ENCODE measurements around the gene COL4A2.
A peak's percentile ranks its signal among the peaks of the same experiment; 100 is the strongest.
"Not testable (repeated sequence)": the region's sequence is repeated elsewhere in the genome, so short reads cannot be mapped to it uniquely, and the experiment has no call there.

Gene COL4A2

GRCh38 chr13:110531100-110531499 is 224.0 kb downstream of the COL4A2 start:
- no peaks in the 10 kb centered on the region for H3K36me3 ChIP-seq (ENCODE audit: control insufficient read depth in 1 of 2, insufficient read depth in 2 of 2, low read length in 2 of 2)
- peaks cover 6% of the 10 kb centered on the region in 2 donors for H3K4me1 ChIP-seq (ENCODE audit: control insufficient read depth in 1 of 2, insufficient read depth in 2 of 2, low read length in 2 of 2)
- H3K9me3 ChIP-seq (ENCODE audit: control insufficient read depth in 1 of 2, low read length in 2 of 2) = no peaks in the 10 kb centered on the region
- no peak overlapping the region for H3K27ac ChIP-seq (ENCODE audit: low read length)
- no peaks in the 10 kb centered on the region for H3K27me3 ChIP-seq (ENCODE audit: low read depth, low read length)
- H3K4me3 ChIP-seq (ENCODE audit: low read depth in 1 of 2, low read length in 2 of 2) = no peak overlapping the region

GRCh38 chr13:110531671-110532083 is 224.6 kb downstream of the COL4A2 start:
- H3K27ac ChIP-seq (ENCODE audit: low read length) = peak overlapping the region; percentile 27

GRCh38 chr13:110532258-110532657 is 225.2 kb downstream of the COL4A2 start:
- H3K4me3 ChIP-seq (ENCODE audit: low read depth in 1 of 2, low read length in 2 of 2); H3K36me3 ChIP-seq (ENCODE audit: control insufficient read depth in 1 of 2, insufficient read depth in 2 of 2, low read length in 2 of 2); H3K27me3 ChIP-seq (ENCODE audit: low read depth, low read length); H3K9me3 ChIP-seq (ENCODE audit: control insufficient read depth in 1 of 2, low read length in 2 of 2); H3K4me1 ChIP-seq (ENCODE audit: control insufficient read depth in 1 of 2, insufficient read depth in 2 of 2, low read length in 2 of 2): not testable (repeated sequence)
- H3K27ac ChIP-seq (ENCODE audit: low read length) = peak overlapping the region; percentile 27

More at GRCh38 chr13:110531671-110532083, 224.6 kb downstream of the COL4A2 start:
- Histone ChIP-seq H3K4me1 (ENCODE audit: control insufficient read depth in 1 of 2, insufficient read depth in 2 of 2, low read length in 2 of 2) (peaks cover 3 to 6% of the 10 kb centered on the region in 2 donors), H3K4me3 (ENCODE audit: low read depth in 1 of 2, low read length in 2 of 2) (no peak overlapping the region), H3K27me3 (ENCODE audit: low read depth, low read length) (no peaks in the 10 kb centered on the region), H3K36me3 (ENCODE audit: control insufficient read depth in 1 of 2, insufficient read depth in 2 of 2, low read length in 2 of 2) (no peaks in the 10 kb centered on the region), H3K9me3 (ENCODE audit: control insufficient read depth in 1 of 2, low read length in 2 of 2) (no peaks in the 10 kb centered on the region)

DNA sequence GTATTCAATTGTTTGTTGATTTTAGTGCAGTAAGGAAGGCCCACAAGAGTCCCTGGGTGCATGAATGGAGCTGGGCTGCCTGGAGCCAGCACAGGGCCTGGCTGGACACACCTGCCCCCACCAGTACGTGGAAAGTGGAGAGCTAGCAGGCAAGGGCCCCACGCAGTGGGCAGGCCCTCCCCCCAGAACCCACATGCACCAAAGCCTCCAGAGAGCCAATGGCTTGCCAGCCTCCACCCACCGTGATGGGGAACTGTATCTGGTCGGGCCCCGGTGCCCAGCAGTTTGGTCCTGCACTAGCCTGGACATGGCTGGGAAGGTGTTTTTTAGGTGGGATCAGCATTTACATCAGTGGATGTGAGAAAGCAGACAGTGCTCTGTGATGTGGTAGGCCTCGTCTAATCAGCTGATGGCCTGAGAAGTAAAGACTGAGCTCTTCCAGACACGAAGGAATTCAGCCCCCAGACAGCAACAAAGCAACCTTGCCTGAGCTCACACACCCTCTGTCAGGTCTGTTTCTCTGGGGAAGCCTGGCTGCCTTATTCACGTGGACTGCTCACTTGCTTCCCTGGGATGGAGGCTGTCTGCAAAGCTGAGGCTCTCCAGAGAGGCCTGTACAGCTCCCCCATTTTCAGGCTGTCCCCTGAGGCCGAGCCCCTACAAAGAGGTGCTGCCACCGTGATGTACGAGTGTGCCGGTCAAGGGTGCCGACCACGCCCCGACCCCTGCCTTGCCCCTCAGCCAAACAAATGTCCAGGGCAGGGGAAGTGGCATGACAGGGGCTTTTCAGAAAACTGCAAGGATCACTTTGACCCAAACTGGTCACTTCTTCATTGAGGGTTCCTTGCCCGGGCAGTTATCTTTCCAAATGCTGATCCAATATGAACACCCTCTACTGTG is 226.9 kb downstream of the COL4A2 start:
- Histone ChIP-seq H3K4me1 (ENCODE audit: control insufficient read depth in 1 of 2, insufficient read depth in 2 of 2, low read length in 2 of 2) (no peaks in the 10 kb centered on the region), H3K36me3 (ENCODE audit: control insufficient read depth in 1 of 2, insufficient read depth in 2 of 2, low read length in 2 of 2) (no peaks in the 10 kb centered on the region), H3K4me3 (ENCODE audit: low read depth in 1 of 2, low read length in 2 of 2) (no peak overlapping the region), H3K9me3 (ENCODE audit: control insufficient read depth in 1 of 2, low read length in 2 of 2) (no peaks in the 10 kb centered on the region), H3K27me3 (ENCODE audit: low read depth, low read length) (no peaks in the 10 kb centered on the region), H3K27ac (ENCODE audit: low read length) (no peak overlapping the region)

GRCh38 chr13:110535526-110535925 is 228.4 kb downstream of the COL4A2 start:
- no peaks in the 10 kb centered on the region for H3K27me3 ChIP-seq (ENCODE audit: low read depth, low read length)
- no peak overlapping the region for H3K4me3 ChIP-seq (ENCODE audit: low read depth in 1 of 2, low read length in 2 of 2)
- H3K4me1 ChIP-seq (ENCODE audit: control insufficient read depth in 1 of 2, insufficient read depth in 2 of 2, low read length in 2 of 2) = no peaks in the 10 kb centered on the region
- no peaks in the 10 kb centered on the region for H3K9me3 ChIP-seq (ENCODE audit: control insufficient read depth in 1 of 2, low read length in 2 of 2)
- H3K36me3 ChIP-seq (ENCODE audit: control insufficient read depth in 1 of 2, insufficient read depth in 2 of 2, low read length in 2 of 2) = no peaks in the 10 kb centered on the region
- H3K27ac ChIP-seq (ENCODE audit: low read length) = no peak overlapping the region

DNA sequence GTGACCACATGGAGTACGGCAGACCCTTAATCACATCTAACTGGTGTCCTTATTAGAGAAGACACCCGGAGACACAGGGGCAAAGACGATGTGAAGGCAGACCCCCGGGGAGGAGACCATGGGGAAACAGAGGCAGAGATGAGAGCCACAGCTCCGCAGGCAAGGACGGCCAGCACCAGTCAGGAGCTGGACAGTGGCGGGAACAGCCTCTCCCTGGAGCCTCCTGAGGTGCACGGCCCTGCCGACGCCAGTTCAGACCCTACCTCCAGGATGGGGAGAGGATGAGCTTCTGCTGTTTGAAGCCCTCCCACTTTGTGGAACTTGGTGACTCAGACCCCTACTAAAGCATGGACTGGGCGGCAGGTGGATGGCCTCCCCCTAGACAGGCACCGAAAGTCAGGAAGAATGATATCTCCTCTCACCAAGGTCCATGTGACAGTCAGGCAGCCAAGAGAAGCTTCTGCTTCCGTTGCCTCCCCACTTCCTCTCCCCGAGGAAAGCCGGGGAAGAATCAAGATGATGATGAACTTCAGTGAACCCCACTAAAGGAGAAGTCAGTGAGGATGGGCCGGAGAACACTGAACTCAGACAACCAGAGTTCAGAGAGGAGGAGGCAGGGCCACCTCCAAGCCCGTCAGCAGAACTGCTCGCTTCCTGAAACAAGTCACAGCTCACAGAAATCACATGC is 229.1 kb downstream of the COL4A2 start:
- H3K27me3 ChIP-seq (ENCODE audit: low read depth, low read length) = no peaks in the 10 kb centered on the region
- no peaks in the 10 kb centered on the region for H3K9me3 ChIP-seq (ENCODE audit: control insufficient read depth in 1 of 2, low read length in 2 of 2)
- no peak overlapping the region for H3K4me3 ChIP-seq (ENCODE audit: low read depth in 1 of 2, low read length in 2 of 2)
- H3K36me3 ChIP-seq (ENCODE audit: control insufficient read depth in 1 of 2, insufficient read depth in 2 of 2, low read length in 2 of 2) = no peaks in the 10 kb centered on the region
- peaks cover 0 to 6% of the 10 kb centered on the region in 2 donors for H3K4me1 ChIP-seq (ENCODE audit: control insufficient read depth in 1 of 2, insufficient read depth in 2 of 2, low read length in 2 of 2)
- H3K27ac ChIP-seq (ENCODE audit: low read length) = no peak overlapping the region

DNA sequence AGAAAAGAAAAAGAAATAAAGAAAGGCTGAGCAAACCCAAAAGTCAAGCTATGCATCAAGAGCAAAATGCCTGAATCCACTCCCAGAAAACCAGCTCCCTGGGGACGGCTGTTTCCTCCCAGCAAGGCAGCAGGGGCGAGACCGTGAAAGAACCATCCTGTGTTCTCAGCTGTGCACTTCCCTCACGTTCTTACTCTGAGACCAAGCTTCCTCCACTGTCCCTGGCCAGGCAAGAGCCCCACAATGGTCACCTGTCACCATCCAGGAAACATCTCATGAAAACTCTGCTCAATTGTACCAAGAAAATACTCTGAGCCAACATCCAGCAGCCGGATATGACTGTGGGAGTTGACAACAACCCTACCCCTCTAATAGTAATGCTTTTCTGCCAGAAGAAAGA is 231.5 kb downstream of the COL4A2 start:
- Histone ChIP-seq H3K4me1 (ENCODE audit: control insufficient read depth in 1 of 2, insufficient read depth in 2 of 2, low read length in 2 of 2) (peaks cover 6 to 20% of the 10 kb centered on the region in 2 donors), H3K36me3 (ENCODE audit: control insufficient read depth in 1 of 2, insufficient read depth in 2 of 2, low read length in 2 of 2) (no peaks in the 10 kb centered on the region), H3K9me3 (ENCODE audit: control insufficient read depth in 1 of 2, low read length in 2 of 2) (no peaks in the 10 kb centered on the region), H3K4me3 (ENCODE audit: low read depth in 1 of 2, low read length in 2 of 2) (no peak overlapping the region), H3K27ac (ENCODE audit: low read length) (peak overlapping the region; percentile 30), H3K27me3 (ENCODE audit: low read depth, low read length) (no peaks in the 10 kb centered on the region)

DNA sequence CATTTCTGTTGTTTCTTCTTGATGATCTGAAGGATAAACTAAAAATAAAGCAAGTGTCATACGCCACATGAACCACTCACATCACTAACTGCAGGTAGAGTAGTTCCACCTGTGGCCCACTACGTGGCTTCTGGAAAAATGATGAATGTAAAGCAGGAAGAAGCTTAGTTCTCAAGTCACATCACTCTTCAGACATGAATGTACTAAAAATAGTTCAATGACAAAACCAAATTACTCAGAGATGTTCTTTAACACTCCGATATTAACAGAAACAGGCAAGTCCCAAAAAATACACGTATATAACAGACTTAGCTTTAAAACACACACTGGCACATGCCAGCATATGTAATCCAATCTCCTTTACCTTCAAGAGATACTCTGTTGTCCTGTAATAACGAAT is 232.8 kb downstream of the COL4A2 start:
- Histone ChIP-seq H3K4me3 (ENCODE audit: low read depth in 1 of 2, low read length in 2 of 2) (no peak overlapping the region), H3K27me3 (ENCODE audit: low read depth, low read length) (no peaks in the 10 kb centered on the region), H3K4me1 (ENCODE audit: control insufficient read depth in 1 of 2, insufficient read depth in 2 of 2, low read length in 2 of 2) (peaks cover 6 to 20% of the 10 kb centered on the region in 2 donors), H3K27ac (ENCODE audit: low read length) (no peak overlapping the region), H3K36me3 (ENCODE audit: control insufficient read depth in 1 of 2, insufficient read depth in 2 of 2, low read length in 2 of 2) (no peaks in the 10 kb centered on the region), H3K9me3 (ENCODE audit: control insufficient read depth in 1 of 2, low read length in 2 of 2) (no peaks in the 10 kb centered on the region)

GRCh38 chr13:110540871-110541525 is 233.9 kb downstream of the COL4A2 start:
- no peaks in the 10 kb centered on the region for H3K9me3 ChIP-seq (ENCODE audit: control insufficient read depth in 1 of 2, low read length in 2 of 2)
- no peak overlapping the region for H3K27ac ChIP-seq (ENCODE audit: low read length)
- peaks cover 6 to 20% of the 10 kb centered on the region in 2 donors for H3K4me1 ChIP-seq (ENCODE audit: control insufficient read depth in 1 of 2, insufficient read depth in 2 of 2, low read length in 2 of 2)

DNA sequence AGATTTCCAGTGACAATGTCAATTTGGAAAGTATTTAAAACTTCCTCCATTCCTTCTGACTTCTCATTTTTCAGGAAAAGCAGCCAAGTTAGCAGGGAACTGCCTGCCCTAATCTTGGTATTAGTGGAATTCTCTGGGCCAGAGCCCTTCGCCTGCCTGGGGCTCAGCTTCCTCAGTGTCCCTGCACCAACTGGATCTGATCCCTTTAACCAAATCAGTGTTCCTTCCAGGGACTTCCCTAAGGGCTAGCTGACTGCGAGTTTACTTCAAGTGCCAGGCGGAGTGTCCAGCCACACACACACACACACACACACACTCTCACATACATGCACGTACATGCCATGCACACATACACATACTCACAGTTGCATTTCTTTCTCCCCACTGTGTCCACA is 234.4 kb downstream of the COL4A2 start:
- Histone ChIP-seq H3K27ac (ENCODE audit: low read length) (no peak overlapping the region), H3K4me3 (ENCODE audit: low read depth in 1 of 2, low read length in 2 of 2) (no peak overlapping the region), H3K4me1 (ENCODE audit: control insufficient read depth in 1 of 2, insufficient read depth in 2 of 2, low read length in 2 of 2) (peaks cover 6 to 20% of the 10 kb centered on the region in 2 donors)

More at GRCh38 chr13:110540871-110541525, 233.9 kb downstream of the COL4A2 start:
- no peaks in the 10 kb centered on the region for H3K36me3 ChIP-seq (ENCODE audit: control insufficient read depth in 1 of 2, insufficient read depth in 2 of 2, low read length in 2 of 2)
- H3K27me3 ChIP-seq (ENCODE audit: low read depth, low read length) = no peaks in the 10 kb centered on the region
- H3K4me3 ChIP-seq (ENCODE audit: low read depth in 1 of 2, low read length in 2 of 2) = no peak overlapping the region

DNA sequence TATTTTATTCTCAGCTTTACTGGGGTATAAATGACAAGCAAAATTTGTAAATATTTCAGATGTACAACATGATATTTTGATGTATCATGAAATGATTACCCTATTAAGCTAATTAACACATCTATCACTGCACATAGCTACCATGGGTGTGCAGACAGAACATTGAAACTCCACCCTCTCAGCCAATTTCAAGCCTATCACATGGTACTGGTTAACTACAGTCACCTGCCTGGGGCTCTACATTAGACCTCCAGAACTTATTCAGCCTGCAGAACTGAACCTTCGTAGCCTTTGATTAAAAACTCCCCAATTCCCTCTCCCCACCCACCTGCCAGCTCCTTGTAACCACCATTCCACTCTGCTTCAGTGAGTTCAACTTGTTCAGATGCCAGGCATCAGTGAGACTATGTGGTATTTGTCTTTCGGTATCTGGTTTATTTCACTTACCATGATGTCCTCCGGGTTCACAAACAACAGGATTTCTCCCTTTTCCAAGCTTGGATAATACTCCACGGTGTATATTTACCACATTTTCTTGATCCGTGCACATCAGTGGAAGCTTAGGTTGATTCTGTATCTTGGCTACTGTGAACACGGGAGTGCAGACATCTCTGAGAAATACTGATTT is 235.2 kb downstream of the COL4A2 start:
- H3K4me1 ChIP-seq (ENCODE audit: control insufficient read depth in 1 of 2, insufficient read depth in 2 of 2, low read length in 2 of 2) = peaks cover 9 to 20% of the 10 kb centered on the region in 2 donors
- H3K4me3 ChIP-seq (ENCODE audit: low read depth in 1 of 2, low read length in 2 of 2) = no peak overlapping the region
- H3K9me3 ChIP-seq (ENCODE audit: control insufficient read depth in 1 of 2, low read length in 2 of 2) = no peaks in the 10 kb centered on the region
- H3K27me3 ChIP-seq (ENCODE audit: low read depth, low read length) = no peaks in the 10 kb centered on the region
- peak overlapping the region; percentile 27 for H3K27ac ChIP-seq (ENCODE audit: low read length)
- H3K36me3 ChIP-seq (ENCODE audit: control insufficient read depth in 1 of 2, insufficient read depth in 2 of 2, low read length in 2 of 2) = no peaks in the 10 kb centered on the region

More for the DNA sequence above, 234.4 kb downstream of the COL4A2 start:
- H3K36me3 ChIP-seq (ENCODE audit: control insufficient read depth in 1 of 2, insufficient read depth in 2 of 2, low read length in 2 of 2) = no peaks in the 10 kb centered on the region
- H3K27me3 ChIP-seq (ENCODE audit: low read depth, low read length) = no peaks in the 10 kb centered on the region
- no peaks in the 10 kb centered on the region for H3K9me3 ChIP-seq (ENCODE audit: control insufficient read depth in 1 of 2, low read length in 2 of 2)
